Skeletal muscle tissue (tissue), 4 donors: ENCODE measurements around the gene USP43. TPM values are rescaled to one million over a fixed set of nuclear protein-coding genes. Genes with fewer than 3 reads are reported as not detected.

Experiments used
- H3K27ac ChIP-seq: one replicate; pipeline ENCODE4 v1.7.0; 2013; ENCODE audit warnings: mild to moderate bottlenecking, low read depth, low read length, inconsistent platforms
- H3K27me3 ChIP-seq, 3 donors: one replicate each; pipeline ENCODE4 v1.7.0; 2013; ENCODE audit warnings: low read length in 3 of 3; ENCODE audit not compliant: control insufficient read depth in 3 of 3, insufficient read depth in 3 of 3
- H3K36me3 ChIP-seq, 3 donors: one replicate each; pipeline ENCODE4 v1.7.0; 2013; ENCODE audit warnings: low read length in 3 of 3; ENCODE audit not compliant: control insufficient read depth in 3 of 3, insufficient read depth in 3 of 3
- H3K4me1 ChIP-seq, 3 donors: one replicate each; pipeline ENCODE4 v1.7.0; 2013; ENCODE audit warnings: low read length in 3 of 3, mild to moderate bottlenecking in 3 of 3; ENCODE audit not compliant: control insufficient read depth in 3 of 3, insufficient read depth in 3 of 3
- H3K4me3 ChIP-seq, 3 donors: one replicate each; pipeline ENCODE4 v1.7.0; 2013; ENCODE audit warnings: low read length in 3 of 3
- H3K9ac ChIP-seq, 3 donors: one replicate each; pipeline ENCODE4 v1.7.0; 2013; ENCODE audit warnings: low read length in 3 of 3, mild to moderate bottlenecking in 3 of 3, moderate library complexity in 2 of 3, low read depth in 1 of 3
- H3K9me3 ChIP-seq, 3 donors: one replicate each; pipeline ENCODE4 v1.7.0; 2013; ENCODE audit warnings: low read length in 3 of 3; ENCODE audit not compliant: control insufficient read depth in 3 of 3
- total RNA-seq: library from RNA; depleted of rRNA; stranded (reverse); fragments of >200 nt; gene quantifications from one replicate; pipeline ENCODE4 v1.2.3, GENCODE V29; 2014
- donor health status: Osteomylitis.

USP43 gene
- total RNA-seq, 1 donor from 2014 or later, result under 0.01 TPM

- H3K9ac ChIP-seq, result no peak overlapping the region
These were observed 82.7 kb downstream of the USP43 start for GRCh38 chr17:9728005-9728404.

DNA sequence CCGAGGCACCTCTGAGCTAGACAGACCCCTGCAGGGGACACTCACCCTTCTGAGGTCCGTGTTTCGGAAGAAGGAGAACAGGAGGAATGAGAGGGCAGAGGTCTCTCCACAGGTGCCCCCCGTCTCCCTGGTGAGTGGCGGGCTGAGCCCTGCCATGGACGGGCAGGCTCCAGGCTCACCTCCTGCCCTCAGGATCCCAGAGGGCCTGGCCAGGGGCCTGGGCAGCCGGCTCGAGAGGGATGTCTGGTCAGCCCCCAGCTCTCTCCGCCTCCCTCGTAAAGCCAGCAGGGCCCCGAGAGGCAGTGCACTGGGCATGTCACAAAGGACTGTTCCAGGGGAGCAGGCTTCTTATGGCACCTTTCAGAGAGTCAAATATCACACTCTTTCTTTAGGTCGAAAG is 83.2 kb downstream of the USP43 start:
- Histone ChIP-seq H3K27me3 (peaks cover 7 to 26% (median 18%) of the 10 kb centered on the region in 3 donors), H3K4me3 (no peak overlapping the region), H3K4me1 (no peaks in the 10 kb centered on the region), H3K9me3 (no peaks in the 10 kb centered on the region), H3K9ac (no peak overlapping the region), H3K27ac (no peak overlapping the region), H3K36me3 (no peaks in the 10 kb centered on the region)

More at GRCh38 chr17:9728005-9728404, 82.7 kb downstream of the USP43 start:
- Histone ChIP-seq H3K36me3 (no peaks in the 10 kb centered on the region), H3K27me3 (peaks cover 7 to 26% (median 18%) of the 10 kb centered on the region in 3 donors), H3K4me1 (no peaks in the 10 kb centered on the region), H3K4me3 (no peak overlapping the region), H3K27ac (no peak overlapping the region), H3K9me3 (no peaks in the 10 kb centered on the region)

DNA sequence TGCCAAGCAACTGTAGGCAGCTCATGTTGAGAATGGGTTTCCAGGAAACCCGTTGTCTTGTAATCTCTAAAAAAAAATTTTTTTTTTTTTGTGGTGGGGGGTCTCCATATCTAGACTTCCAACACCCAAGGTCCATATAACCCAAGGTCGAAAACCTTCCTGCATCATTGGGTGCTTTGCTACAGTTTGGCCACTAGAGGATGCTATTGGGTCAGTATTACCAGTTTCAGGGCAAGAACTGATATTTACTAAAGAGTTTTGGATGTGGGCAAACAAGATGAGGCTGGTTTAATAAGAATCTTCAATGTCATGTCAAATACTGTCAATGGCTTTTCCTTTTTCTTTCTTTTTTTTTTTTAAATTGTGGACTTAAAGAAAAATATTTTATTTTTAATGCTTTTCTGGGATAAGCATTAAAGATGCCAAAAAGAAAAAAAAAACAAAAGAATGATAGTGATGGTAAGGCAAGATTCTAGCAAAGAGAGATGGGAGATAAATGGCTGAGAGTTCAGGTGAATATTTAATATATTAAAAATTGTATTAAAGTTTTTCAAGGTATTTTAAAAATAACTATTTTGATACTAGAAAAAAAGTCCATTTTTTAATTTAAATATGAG is 83.8 kb downstream of the USP43 start:
- Histone ChIP-seq H3K4me1 (no peaks in the 10 kb centered on the region), H3K27ac (no peak overlapping the region), H3K27me3 (peaks cover 7 to 23% (median 18%) of the 10 kb centered on the region in 3 donors), H3K9ac (no peak overlapping the region), H3K4me3 (no peak overlapping the region), H3K9me3 (no peaks in the 10 kb centered on the region), H3K36me3 (no peaks in the 10 kb centered on the region)

GRCh38 chr17:9729735-9730420 is 84.6 kb downstream of the USP43 start:
- Histone ChIP-seq H3K27me3 (peaks cover 7 to 22% (median 18%) of the 10 kb centered on the region in 3 donors), H3K9ac (no peak overlapping the region), H3K36me3 (no peaks in the 10 kb centered on the region), H3K27ac (no peak overlapping the region), H3K4me3 (no peak overlapping the region), H3K9me3 (no peaks in the 10 kb centered on the region), H3K4me1 (no peaks in the 10 kb centered on the region)

- H3K27me3 ChIP-seq, result peaks cover 4 to 16% (median 6%) of the 10 kb centered on the region in 3 donors
- H3K27ac ChIP-seq, result no peak overlapping the region
- H3K36me3 ChIP-seq, result no peaks in the 10 kb centered on the region
These were observed 105.2 kb downstream of the USP43 start for GRCh38 chr17:9750524-9750923.

DNA sequence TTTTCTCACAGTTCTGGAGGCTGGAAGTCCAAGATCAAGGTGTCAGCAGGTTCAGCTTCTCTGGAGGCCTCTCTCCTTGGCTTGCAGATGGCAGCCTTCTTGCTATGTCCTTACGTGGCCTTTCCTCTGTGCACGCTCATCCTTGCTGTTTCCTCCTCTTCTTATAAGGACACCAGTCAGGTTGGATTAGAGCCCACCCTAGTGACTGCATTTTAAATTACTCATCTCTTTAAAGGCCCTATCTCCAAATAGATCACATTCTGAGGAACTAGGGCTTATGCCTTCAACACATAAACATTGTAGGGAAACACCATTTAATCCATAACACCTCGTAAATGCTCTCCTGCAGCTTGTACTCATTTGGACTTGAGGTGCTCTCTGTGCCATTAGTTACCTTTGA is 109.8 kb downstream of the USP43 start:
- Histone ChIP-seq H3K4me1 (no peaks in the 10 kb centered on the region), H3K36me3 (no peaks in the 10 kb centered on the region), H3K27ac (no peak overlapping the region), H3K4me3 (no peak overlapping the region), H3K9me3 (no peaks in the 10 kb centered on the region), H3K9ac (no peak overlapping the region), H3K27me3 (peaks cover 4 to 14% (median 6%) of the 10 kb centered on the region in 3 donors)

More at GRCh38 chr17:9750524-9750923, 105.2 kb downstream of the USP43 start:
- Histone ChIP-seq H3K9me3 (no peaks in the 10 kb centered on the region), H3K9ac (no peak overlapping the region), H3K4me1 (no peaks in the 10 kb centered on the region), H3K4me3 (no peak overlapping the region)

- Histone ChIP-seq H3K9ac (no peak overlapping the region), H3K4me1 (no peaks in the 10 kb centered on the region), H3K36me3 (no peaks in the 10 kb centered on the region)
These were observed 114.9 kb downstream of the USP43 start for GRCh38 chr17:9760266-9760665.

DNA sequence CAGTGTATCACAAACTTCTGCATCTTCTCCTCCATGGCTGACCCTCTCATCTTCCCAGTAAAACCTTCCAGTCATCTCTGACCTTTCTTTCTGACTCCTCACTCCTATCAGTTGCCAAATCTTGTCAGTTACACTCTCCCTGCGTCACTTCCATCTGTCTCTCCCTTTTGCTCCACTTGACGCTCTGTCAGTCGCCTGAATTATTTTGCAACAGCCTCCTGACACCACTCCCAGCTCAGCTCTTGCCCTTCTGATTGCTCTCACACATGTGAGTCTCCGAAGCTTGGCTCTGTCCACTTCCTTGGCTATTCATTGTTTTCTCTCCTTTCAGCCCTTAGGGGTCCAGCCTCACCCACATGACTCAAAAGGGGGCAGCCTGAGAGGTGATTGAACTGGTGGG is 118.3 kb downstream of the USP43 start:
- Histone ChIP-seq H3K27ac (no peak overlapping the region), H3K27me3 (peaks cover 10 to 19% (median 12%) of the 10 kb centered on the region in 3 donors), H3K9ac (no peak overlapping the region), H3K36me3 (no peaks in the 10 kb centered on the region), H3K9me3 (no peaks in the 10 kb centered on the region), H3K4me3 (no peak overlapping the region), H3K4me1 (peaks cover 6 to 10% (median 7%) of the 10 kb centered on the region in 3 donors)

More at GRCh38 chr17:9760266-9760665, 114.9 kb downstream of the USP43 start:
- no peak overlapping the region for H3K27ac ChIP-seq
- H3K27me3 ChIP-seq, result peaks cover 6 to 12% (median 8%) of the 10 kb centered on the region in 3 donors
- H3K9me3 ChIP-seq, result no peaks in the 10 kb centered on the region
- no peak overlapping the region for H3K4me3 ChIP-seq

DNA sequence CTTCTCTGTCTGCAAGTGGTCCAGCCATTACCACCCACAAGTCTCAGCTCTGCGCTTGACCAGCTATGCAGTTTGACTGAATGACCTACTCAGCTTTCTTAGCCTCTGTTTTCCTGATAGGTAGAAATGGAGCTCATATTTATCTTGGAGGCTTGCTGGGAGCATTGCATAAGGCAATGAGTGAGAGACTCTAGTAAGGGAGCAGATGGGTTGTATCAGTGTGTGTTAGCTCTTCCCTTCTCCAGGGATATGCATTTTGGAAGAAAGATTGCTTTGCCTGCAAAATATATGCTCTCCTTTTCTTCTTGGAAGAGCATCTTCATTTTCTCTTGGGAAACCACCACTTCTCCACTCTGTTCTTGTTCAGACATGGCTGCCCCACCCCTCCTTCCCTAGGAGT is 120.0 kb downstream of the USP43 start:
- H3K4me3 ChIP-seq, result no peak overlapping the region

GRCh38 chr17:9766970-9767369 is 121.7 kb downstream of the USP43 start:
- Histone ChIP-seq H3K27me3 (peaks cover 10 to 18% (median 12%) of the 10 kb centered on the region in 3 donors), H3K36me3 (peaks cover 0 to 3% (median 0%) of the 10 kb centered on the region in 3 donors), H3K4me3 (no peak overlapping the region), H3K27ac (no peak overlapping the region), H3K9ac (no peak overlapping the region), H3K4me1 (peaks cover 6 to 10% (median 7%) of the 10 kb centered on the region in 3 donors), H3K9me3 (no peaks in the 10 kb centered on the region)

More for the DNA sequence above, 120.0 kb downstream of the USP43 start:
- no peaks in the 10 kb centered on the region for H3K36me3 ChIP-seq
- H3K9ac ChIP-seq, result no peak overlapping the region
- no peaks in the 10 kb centered on the region for H3K9me3 ChIP-seq
- peaks cover 10 to 19% (median 12%) of the 10 kb centered on the region in 3 donors for H3K27me3 ChIP-seq
- H3K4me1 ChIP-seq, result peaks cover 6 to 10% (median 7%) of the 10 kb centered on the region in 3 donors
- no peak overlapping the region for H3K27ac ChIP-seq
